ENCODE data around the gene MYO1B. TPM values are rescaled to one million over a fixed set of nuclear protein-coding genes. Genes with fewer than 3 reads are reported as not detected.

MYO1B gene
- total RNA-seq, 1 donor, result 246 TPM

DNA sequence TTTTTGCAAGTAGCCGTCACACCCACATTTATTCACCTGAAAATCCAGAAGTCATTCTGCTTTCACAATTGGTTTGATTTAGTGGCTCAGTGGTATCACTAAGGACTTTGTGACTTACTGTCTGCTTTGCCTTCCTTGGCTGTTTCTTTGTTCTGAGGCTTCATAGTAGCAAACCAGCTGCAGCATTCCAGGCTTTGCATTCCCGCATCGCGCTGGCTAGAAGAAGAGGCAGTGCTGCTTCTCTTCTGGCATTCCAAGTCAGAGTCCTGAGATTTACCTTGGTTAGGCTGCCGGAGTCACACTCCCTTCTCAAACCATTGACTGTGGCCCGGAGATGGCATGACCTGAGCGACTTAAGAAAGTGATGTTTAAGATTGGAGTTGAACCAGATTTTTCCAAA, 35.1 kb downstream of the MYO1B start:
- H3K27ac ChIP-seq (ENCODE audit: low read depth, low read length), result no peak overlapping the region
- no peak for DNase-seq (ENCODE audit: insufficient read length, low spot score, missing footprints)
- no peaks in the 10 kb centered on the region for H3K27me3 ChIP-seq (ENCODE audit: insufficient read depth, low read length)
- no peaks in the 10 kb centered on the region for H3K9me3 ChIP-seq (ENCODE audit: low read depth, low read length)
- TF ChIP-seq, protein P1, sequence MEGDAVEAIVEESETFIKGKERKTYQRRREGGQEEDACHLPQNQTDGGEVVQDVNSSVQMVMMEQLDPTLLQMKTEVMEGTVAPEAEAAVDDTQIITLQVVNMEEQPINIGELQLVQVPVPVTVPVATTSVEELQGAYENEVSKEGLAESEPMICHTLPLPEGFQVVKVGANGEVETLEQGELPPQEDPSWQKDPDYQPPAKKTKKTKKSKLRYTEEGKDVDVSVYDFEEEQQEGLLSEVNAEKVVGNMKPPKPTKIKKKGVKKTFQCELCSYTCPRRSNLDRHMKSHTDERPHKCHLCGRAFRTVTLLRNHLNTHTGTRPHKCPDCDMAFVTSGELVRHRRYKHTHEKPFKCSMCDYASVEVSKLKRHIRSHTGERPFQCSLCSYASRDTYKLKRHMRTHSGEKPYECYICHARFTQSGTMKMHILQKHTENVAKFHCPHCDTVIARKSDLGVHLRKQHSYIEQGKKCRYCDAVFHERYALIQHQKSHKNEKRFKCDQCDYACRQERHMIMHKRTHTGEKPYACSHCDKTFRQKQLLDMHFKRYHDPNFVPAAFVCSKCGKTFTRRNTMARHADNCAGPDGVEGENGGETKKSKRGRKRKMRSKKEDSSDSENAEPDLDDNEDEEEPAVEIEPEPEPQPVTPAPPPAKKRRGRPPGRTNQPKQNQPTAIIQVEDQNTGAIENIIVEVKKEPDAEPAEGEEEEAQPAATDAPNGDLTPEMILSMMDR (IDR thresholded peaks at IDR 0.05; ENCODE audit: extremely low read depth, low read depth, low read length), result no peak
- peaks cover 62% of the 10 kb centered on the region for H3K36me3 ChIP-seq (ENCODE audit: insufficient read depth, low read length)
- H3K4me1 ChIP-seq (ENCODE audit: insufficient read depth, low read length), result peaks cover 16% of the 10 kb centered on the region
- no peak overlapping the region for H3K4me3 ChIP-seq (ENCODE audit: insufficient read depth, low read length)
- no peak overlapping the region for H2AFZ ChIP-seq (ENCODE audit: low read length)
- peaks cover 99% of the 10 kb centered on the region for H3K79me2 ChIP-seq (ENCODE audit: insufficient read depth, low read length)
- H4K20me1 ChIP-seq (ENCODE audit: insufficient read depth, low read length), result peaks cover 57% of the 10 kb centered on the region
- no peak overlapping the region for H3K4me2 ChIP-seq (ENCODE audit: insufficient read depth, low read length)

DNA sequence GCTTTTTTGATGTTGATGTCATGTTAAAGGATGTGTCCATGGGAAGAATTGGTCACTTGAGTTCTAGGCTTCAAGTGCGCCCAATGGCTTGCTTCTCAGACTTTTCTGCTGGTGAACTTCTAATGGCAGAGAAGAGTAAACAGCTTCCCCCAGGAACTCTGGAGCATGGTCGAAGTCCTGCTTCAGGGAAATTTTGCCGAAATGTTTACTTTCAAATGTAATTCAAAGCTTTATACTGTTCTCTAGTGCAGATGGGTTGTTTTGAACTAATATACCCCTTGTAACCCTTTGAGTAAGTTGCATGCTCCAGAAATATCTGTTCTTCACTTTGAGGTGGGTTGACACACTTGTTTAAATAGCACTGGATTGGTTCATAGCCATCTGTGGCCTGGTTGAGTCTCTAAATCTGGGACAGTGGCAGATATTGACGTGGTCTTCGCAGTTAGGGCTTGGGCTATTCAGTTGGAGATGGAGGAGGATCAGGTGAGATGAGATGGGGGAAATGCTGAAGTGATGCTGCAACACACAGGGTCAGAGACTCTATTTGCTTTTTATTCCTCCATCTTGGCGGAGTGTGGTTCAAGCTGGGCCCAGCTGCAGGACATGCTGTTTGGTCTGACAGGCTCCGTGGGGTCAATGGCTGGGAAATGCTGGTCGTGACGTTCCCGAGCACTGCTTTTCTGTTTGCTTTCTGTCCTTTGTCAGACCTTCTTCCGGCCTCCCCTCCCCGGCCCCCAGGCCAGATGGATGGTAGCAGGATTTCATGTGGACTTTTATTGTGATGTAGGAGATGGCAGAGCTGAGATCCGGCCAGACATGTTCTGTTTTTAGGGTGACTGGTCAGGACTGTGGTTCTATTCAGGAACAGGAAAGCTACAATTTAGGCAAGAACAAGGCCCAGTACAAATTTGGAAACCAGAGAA, 35.9 kb downstream of the MYO1B start:
- no peak overlapping the region for H2AFZ ChIP-seq (ENCODE audit: low read length)
- no peak overlapping the region for H3K4me2 ChIP-seq (ENCODE audit: insufficient read depth, low read length)
- TF ChIP-seq, protein P1 (IDR thresholded peaks at IDR 0.05; ENCODE audit: extremely low read depth, low read depth, low read length), result no peak
- no peaks in the 10 kb centered on the region for H3K27me3 ChIP-seq (ENCODE audit: insufficient read depth, low read length)
- peaks cover 66% of the 10 kb centered on the region for H3K36me3 ChIP-seq (ENCODE audit: insufficient read depth, low read length)
- no peak overlapping the region for H3K4me3 ChIP-seq (ENCODE audit: insufficient read depth, low read length)
- no peaks in the 10 kb centered on the region for H3K9me3 ChIP-seq (ENCODE audit: low read depth, low read length)
- no peak for DNase-seq (ENCODE audit: insufficient read length, low spot score, missing footprints)
- H3K79me2 ChIP-seq (ENCODE audit: insufficient read depth, low read length), result peaks cover 99% of the 10 kb centered on the region
- H3K4me1 ChIP-seq (ENCODE audit: insufficient read depth, low read length), result peaks cover 13% of the 10 kb centered on the region
- H4K20me1 ChIP-seq (ENCODE audit: insufficient read depth, low read length), result peaks cover 61% of the 10 kb centered on the region
- H3K27ac ChIP-seq (ENCODE audit: low read depth, low read length), result no peak overlapping the region

DNA sequence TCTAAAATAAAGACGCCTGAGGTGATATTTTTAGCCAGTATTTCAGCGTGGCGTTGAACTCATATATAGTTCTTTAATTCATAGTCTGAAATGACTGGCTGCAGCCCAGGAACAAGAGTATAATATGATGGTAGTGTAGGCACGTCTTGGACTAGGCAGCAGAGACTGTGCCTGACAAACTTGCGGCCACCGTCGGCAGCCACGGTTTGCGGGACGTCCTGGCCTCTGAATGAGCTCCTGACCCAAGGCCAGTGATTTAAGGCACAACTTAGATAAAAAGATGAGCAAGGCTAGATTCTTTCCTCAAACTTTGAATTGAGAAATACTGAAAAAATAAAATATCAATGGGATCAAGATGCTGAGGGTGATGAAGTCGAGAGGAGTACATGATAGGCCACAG, 40.0 kb downstream of the MYO1B start:
- no peak for DNase-seq (ENCODE audit: insufficient read length, low spot score, missing footprints)
- H3K36me3 ChIP-seq (ENCODE audit: insufficient read depth, low read length), result peaks cover 45% of the 10 kb centered on the region
- no peak overlapping the region for H3K27ac ChIP-seq (ENCODE audit: low read depth, low read length)
- TF ChIP-seq, protein P1 (IDR thresholded peaks at IDR 0.05; ENCODE audit: extremely low read depth, low read depth, low read length), result no peak
- H2AFZ ChIP-seq (ENCODE audit: low read length), result no peak overlapping the region
- no peak overlapping the region for H3K4me3 ChIP-seq (ENCODE audit: insufficient read depth, low read length)
- H3K4me1 ChIP-seq (ENCODE audit: insufficient read depth, low read length), result no peaks in the 10 kb centered on the region
- H3K27me3 ChIP-seq (ENCODE audit: insufficient read depth, low read length), result no peaks in the 10 kb centered on the region
- H3K9me3 ChIP-seq (ENCODE audit: low read depth, low read length), result no peaks in the 10 kb centered on the region
- H3K4me2 ChIP-seq (ENCODE audit: insufficient read depth, low read length), result no peak overlapping the region
- H3K79me2 ChIP-seq (ENCODE audit: insufficient read depth, low read length), result peaks cover 98% of the 10 kb centered on the region
- H4K20me1 ChIP-seq (ENCODE audit: insufficient read depth, low read length), result peaks cover 36% of the 10 kb centered on the region

DNA sequence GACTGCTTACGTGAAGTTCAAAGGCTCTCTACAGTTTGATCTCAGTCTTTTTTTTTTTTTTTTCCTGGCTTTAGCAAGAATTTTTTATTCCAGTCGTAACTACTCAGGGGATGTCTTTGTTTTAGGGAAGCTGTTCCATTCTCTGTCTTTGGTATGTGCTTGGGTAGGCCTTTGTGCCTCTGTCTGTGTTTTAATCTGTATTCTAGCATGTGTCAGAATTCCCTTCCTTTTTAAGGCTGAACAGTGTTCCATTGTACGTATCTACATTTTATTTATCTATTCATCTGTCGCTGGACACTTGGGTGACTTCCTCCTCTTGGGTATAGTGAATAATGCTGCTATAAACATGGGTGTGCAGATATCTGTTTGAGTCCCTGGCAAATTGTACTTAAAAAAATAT, 42.6 kb downstream of the MYO1B start:
- no peak overlapping the region for H3K4me3 ChIP-seq (ENCODE audit: insufficient read depth, low read length)
- peaks cover 99% of the 10 kb centered on the region for H3K79me2 ChIP-seq (ENCODE audit: insufficient read depth, low read length)
- no peak overlapping the region for H3K27ac ChIP-seq (ENCODE audit: low read depth, low read length)
- no peak overlapping the region for H2AFZ ChIP-seq (ENCODE audit: low read length)
- no peaks in the 10 kb centered on the region for H3K27me3 ChIP-seq (ENCODE audit: insufficient read depth, low read length)
- TF ChIP-seq, protein P1 (IDR thresholded peaks at IDR 0.05; ENCODE audit: extremely low read depth, low read depth, low read length), result no peak
- no peaks in the 10 kb centered on the region for H3K9me3 ChIP-seq (ENCODE audit: low read depth, low read length)
- H3K36me3 ChIP-seq (ENCODE audit: insufficient read depth, low read length), result peaks cover 30% of the 10 kb centered on the region
- peaks cover 43% of the 10 kb centered on the region for H4K20me1 ChIP-seq (ENCODE audit: insufficient read depth, low read length)
- no peak overlapping the region for H3K4me2 ChIP-seq (ENCODE audit: insufficient read depth, low read length)
- peaks cover 22% of the 10 kb centered on the region for H3K4me1 ChIP-seq (ENCODE audit: insufficient read depth, low read length)
- DNase-seq (ENCODE audit: insufficient read length, low spot score, missing footprints), result no peak

All from osteoblast (primary cell).